PC-3 (cell line): ENCODE data around the gene LCP1. TPM values are rescaled to one million over a fixed set of nuclear protein-coding genes. Genes with fewer than 3 reads are reported as not detected.
A peak's percentile ranks its signal among the peaks of the same experiment; 100 is the strongest.

Experiments
- ATAC-seq: fragments of 200-7000 bp; cut with Tn5 transposase; 2 replicates; pipeline ENCODE4 v1.9.1; 2020; ENCODE audit warnings: mild to moderate bottlenecking, moderate library complexity
- BruUV-seq: library from RNA; stranded (reverse); fragments of 400-500 nt; replicated peaks from 2 replicates; lab custom pipeline; 2021; lab: Mats Ljungman, UMichigan
- CTCF ChIA-PET: fragments of 300-600 bp; sonication (Branson Sonifier 250); formaldehyde crosslinking; loops from one replicate; lab custom pipeline; 2022; ENCODE audit warnings: antibody characterized with exemption; lab: Charles Lee
- POLR2A ChIA-PET: fragments of 300-600 bp; sonication (Branson Sonifier 250); formaldehyde crosslinking; loops from one replicate; lab custom pipeline; 2022; ENCODE audit warnings: antibody characterized with exemption; ENCODE audit not compliant: unreplicated experiment; lab: Charles Lee
- DNase-seq: peaks from one replicate; pipeline ENCODE4 v3.0.0-alpha.2; 2015
- H2AFZ ChIP-seq: fragments of 300-600 bp; sonication (generic); 2 replicates; pipeline ENCODE4 v1.6.0; 2016; ENCODE audit warnings: antibody characterized with exemption, low read length
- H3F3A ChIP-seq: fragments of 300-600 bp; sonication (generic); one replicate; pipeline ENCODE4 v1.6.0; 2017; ENCODE audit warnings: antibody characterized with exemption, low read length, control low read depth, mild to moderate bottlenecking; ENCODE audit not compliant: unreplicated experiment
- H3K27ac ChIP-seq: fragments of 300-600 bp; sonication (generic); 2 replicates; pipeline ENCODE4 v1.5.1; 2016; ENCODE audit warnings: mild to moderate bottlenecking, low read length
- H3K27me3 ChIP-seq: fragments of 300-600 bp; sonication (generic); 2 replicates; pipeline ENCODE4 v1.6.1; 2016; ENCODE audit warnings: low read length, mixed read lengths
- H3K36me3 ChIP-seq: fragments of 300-600 bp; sonication (generic); 2 replicates; pipeline ENCODE4 v1.6.1; 2016; ENCODE audit warnings: low read depth, mixed run types, low read length, mixed read lengths
- H3K4me1 ChIP-seq: fragments of 300-600 bp; sonication (generic); 2 replicates; pipeline ENCODE4 v1.5.1; 2016; ENCODE audit warnings: low read length; ENCODE audit not compliant: insufficient read depth
- H3K4me2 ChIP-seq: fragments of 300-600 bp; sonication (generic); 2 replicates; pipeline ENCODE4 v1.6.0; 2016; ENCODE audit warnings: low read length
- H3K4me3 ChIP-seq: fragments of 300-600 bp; sonication (generic); 2 replicates; pipeline ENCODE4 v1.5.1; 2016; ENCODE audit warnings: mild to moderate bottlenecking, low read length, mixed read lengths
- H3K79me2 ChIP-seq: fragments of 300-600 bp; sonication (generic); 2 replicates; pipeline ENCODE4 v1.6.1; 2017; ENCODE audit warnings: low read length, mixed read lengths
- H3K9ac ChIP-seq: fragments of 300-600 bp; sonication (generic); 2 replicates; pipeline ENCODE4 v1.6.0; 2016; ENCODE audit warnings: mild to moderate bottlenecking, low read length
- H3K9me2 ChIP-seq: fragments of 300-600 bp; sonication (generic); replicated peaks from 2 replicates; pipeline ENCODE4 v1.6.1; 2016; ENCODE audit warnings: mixed run types, low read length, mixed read lengths
- H3K9me3 ChIP-seq: fragments of 300-600 bp; sonication (generic); 2 replicates; pipeline ENCODE4 v1.6.1; 2016; ENCODE audit warnings: low read length, mixed read lengths
- H4K20me1 ChIP-seq: fragments of 300-600 bp; sonication (generic); 2 replicates; pipeline ENCODE4 v1.6.1; 2016; ENCODE audit warnings: low read length, mixed read lengths
- CTCF ChIP-seq: fragments of 300-600 bp; sonication (generic); conservative IDR thresholded peaks from 2 replicates; pipeline ENCODE4 v1.5.1; 2017; ENCODE audit warnings: antibody characterized with exemption, low read depth, mild to moderate bottlenecking, low read length
- EZH2 ChIP-seq: fragments of 300-600 bp; sonication (generic); IDR thresholded peaks from one replicate; pipeline ENCODE4 v1.6.1; 2017; ENCODE audit warnings: antibody characterized with exemption, mild to moderate bottlenecking, low read length; ENCODE audit not compliant: unreplicated experiment
- EZH2phosphoT487 ChIP-seq: fragments of 300-600 bp; sonication (generic); IDR thresholded peaks from 2 replicates; pipeline ENCODE4 v1.6.1; 2018; ENCODE audit warnings: mild to moderate bottlenecking, antibody characterized with exemption, low read length, borderline replicate concordance
- intact Hi-C: fragments of 100-400 bp; cut with micrococcal nuclease; formaldehyde crosslinking; loops from 2 replicates; pipeline ENCODE4 v1.9.0; 2023
- total RNA-seq: library from RNA; depleted of rRNA; stranded (reverse); fragments of >200 nt; gene quantifications from 2 replicates; pipeline ENCODE4 v1.2.3, GENCODE V29; 2014

Gene LCP1
- total RNA-seq, 1 experiment from 2014 or later, result 143 TPM

DNA sequence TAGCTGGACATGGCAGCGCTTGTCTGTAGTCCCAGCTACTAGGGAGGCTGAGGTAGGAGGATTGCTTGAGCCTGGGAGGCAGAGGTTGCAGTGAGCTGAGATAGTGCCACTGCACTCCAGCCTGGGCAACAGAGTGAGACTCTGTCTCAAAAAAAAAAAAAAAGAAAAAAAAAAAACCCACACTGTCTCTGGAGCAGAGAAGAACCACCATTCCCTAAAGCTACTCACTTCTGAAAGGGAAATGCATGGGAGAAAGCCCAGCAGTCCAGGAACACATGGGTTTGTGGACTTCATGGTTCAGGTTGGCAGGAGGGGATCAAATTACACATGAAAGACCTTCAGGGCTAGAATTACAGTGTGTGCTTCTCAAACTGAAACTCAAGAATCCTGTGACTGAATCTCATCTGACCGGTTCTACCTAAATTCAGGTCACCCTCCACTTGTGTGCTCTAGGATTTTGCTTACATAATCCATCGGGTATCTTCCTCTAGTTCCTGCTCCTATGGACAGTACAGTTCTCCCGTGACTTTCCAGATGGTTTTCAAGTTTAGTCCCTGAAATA, 46.9 kb downstream of the LCP1 start:
- H3K4me3 ChIP-seq, result peak overlapping the region; percentile 28; the same call in 1 of the 2 replicates
- ATAC-seq (peak; percentile 96), DNase-seq (peak; percentile 92)
- no TSS peak for BruUV-seq
- peaks cover 19% of the 10 kb centered on the region for H3K4me1 ChIP-seq
- H3K27me3 ChIP-seq, result no peaks in the 10 kb centered on the region
- H3K9me3 ChIP-seq, result no peaks in the 10 kb centered on the region
- no peaks in the 10 kb centered on the region for H4K20me1 ChIP-seq
- intact Hi-C loops, result no loop called here
- ChIA-PET POLR2A (interaction anchor here (0.5 kb wide), 1 partner anchor 15 kb away, joined by 3 read pairs; no protein-coding TSS in a partner anchor), CTCF (interaction anchor here (0.6 to 0.9 kb wide), 2 partner anchors 8 to 1088 kb away, joined by 3 read pairs; no protein-coding TSS in a partner anchor)
- TF ChIP-seq EZH2phosphoT487 (no peak), CTCF (no peak)
- no peaks in the 10 kb centered on the region for H3F3A ChIP-seq
- no peak overlapping the region for H2AFZ ChIP-seq
- H3K4me2 ChIP-seq, result peak overlapping the region; percentile 72
- H3K9ac ChIP-seq, result peak overlapping the region; percentile 22; the same call in 1 of the 2 replicates
- no peaks in the 10 kb centered on the region for H3K9me2 ChIP-seq
- no peaks in the 10 kb centered on the region for H3K79me2 ChIP-seq
- peaks cover 20% of the 10 kb centered on the region; the same call in 1 of the 2 replicates for H3K36me3 ChIP-seq
- peak overlapping the region; percentile 68 for H3K27ac ChIP-seq

DNA sequence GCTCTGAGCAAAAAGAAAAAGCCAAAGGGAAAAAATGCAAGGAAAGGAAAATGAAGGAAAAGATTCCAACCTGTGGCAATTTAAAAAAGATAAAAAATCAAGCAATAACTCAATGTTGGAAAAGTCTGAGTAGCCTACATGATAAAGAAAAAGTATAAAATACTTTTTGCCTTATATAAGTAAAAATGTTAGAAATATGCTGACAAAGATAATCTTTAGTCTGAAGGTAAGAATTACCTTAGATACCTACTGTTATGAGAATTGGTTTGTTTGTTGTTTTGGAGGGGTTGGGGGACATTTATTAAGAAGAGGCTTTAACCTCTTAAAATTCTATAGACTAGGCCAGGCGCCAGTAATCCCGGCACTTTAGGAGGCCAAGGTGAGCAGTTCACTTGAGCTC, 47.5 kb downstream of the LCP1 start:
- POLR2A ChIA-PET, result interaction anchor here (0.5 kb wide), 1 partner anchor 14 kb away, joined by 3 read pairs; no protein-coding TSS in a partner anchor
- ATAC-seq (no peak), DNase-seq (no peak)
- peaks cover 24% of the 10 kb centered on the region; the same call in 1 of the 2 replicates for H3K36me3 ChIP-seq
- peak overlapping the region; percentile 72; the same call in 1 of the 2 replicates for H3K4me2 ChIP-seq
- H2AFZ ChIP-seq, result no peak overlapping the region
- no peaks in the 10 kb centered on the region for H3K27me3 ChIP-seq
- H3K9me3 ChIP-seq, result no peaks in the 10 kb centered on the region
- peak overlapping the region; percentile 68 for H3K27ac ChIP-seq
- no peaks in the 10 kb centered on the region for H3K79me2 ChIP-seq
- H3K4me1 ChIP-seq, result peaks cover 19% of the 10 kb centered on the region
- H4K20me1 ChIP-seq, result no peaks in the 10 kb centered on the region
- intact Hi-C loops, result no loop called here
- no TSS peak for BruUV-seq
- CTCF ChIA-PET, result interaction anchor here (0.9 kb wide), 1 partner anchor 8 kb away, joined by 3 read pairs; no protein-coding TSS in a partner anchor
- H3K9ac ChIP-seq, result peak overlapping the region; percentile 22; the same call in 1 of the 2 replicates
- no peak overlapping the region for H3K4me3 ChIP-seq
- TF ChIP-seq EZH2phosphoT487 (no peak), CTCF (no peak), EZH2 (no peak)
- H3K9me2 ChIP-seq, result no peaks in the 10 kb centered on the region
- no peaks in the 10 kb centered on the region for H3F3A ChIP-seq

DNA sequence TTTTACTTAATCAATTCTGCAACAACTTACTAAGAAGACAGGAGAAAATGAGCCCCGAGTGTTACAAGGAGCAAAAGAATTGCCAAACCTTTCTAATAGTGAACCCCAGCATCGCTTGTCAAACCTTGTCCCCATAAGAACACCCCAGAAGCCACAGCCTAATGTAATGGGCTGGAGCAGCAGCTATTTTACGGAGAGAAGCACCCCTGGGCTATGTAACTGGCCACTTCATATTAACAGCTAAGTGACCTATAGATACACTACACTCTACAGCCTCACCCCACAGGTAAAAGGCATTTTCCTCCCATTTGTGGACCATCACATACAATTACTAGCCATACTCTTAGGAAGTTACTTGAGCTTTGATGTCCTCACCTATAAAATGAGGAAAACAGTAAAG, 49.9 kb downstream of the LCP1 start:
- Histone ChIP-seq H3K4me3 (no peak overlapping the region), H3K9me3 (no peaks in the 10 kb centered on the region), H3K36me3 (peaks cover 14% of the 10 kb centered on the region; the same call in 1 of the 2 replicates), H3K4me1 (peaks cover 19% of the 10 kb centered on the region), H3K9me2 (no peaks in the 10 kb centered on the region), H3K9ac (no peak overlapping the region), H3K4me2 (no peak overlapping the region), H3F3A (no peaks in the 10 kb centered on the region), H3K79me2 (no peaks in the 10 kb centered on the region), H4K20me1 (no peaks in the 10 kb centered on the region), H3K27ac (no peak overlapping the region), H3K27me3 (no peaks in the 10 kb centered on the region), H2AFZ (no peak overlapping the region)
- intact Hi-C loops, result no loop called here
- no TSS peak for BruUV-seq
- TF ChIP-seq EZH2phosphoT487 (no peak), CTCF (no peak), EZH2 (no peak)
- POLR2A ChIA-PET, result no interaction called here
- ATAC-seq (no peak), DNase-seq (no peak)
- CTCF ChIA-PET, result no interaction called here
